PFSK-1 (cell line): ENCODE measurements around the gene MYRFL.

ENCODE experiments used
- FOXP2 ChIP-seq: optimal IDR thresholded peaks from 2 replicates; pipeline ENCODE3; 2011; ENCODE audit warnings: borderline replicate concordance, control low read depth, inconsistent platforms; ENCODE audit not compliant: insufficient read depth; ENCODE audit errors: extremely low read length, extremely low read depth
- POLR2AphosphoS5 ChIP-seq: IDR thresholded peaks from 2 replicates; pipeline ENCODE4 v1.6.1; 2012; ENCODE audit warnings: low read depth, mild to moderate bottlenecking, control low read depth, low read length, moderate library complexity
- SIN3A ChIP-seq: IDR thresholded peaks from 2 replicates; pipeline ENCODE4 v1.6.1; 2012; ENCODE audit warnings: mild to moderate bottlenecking, low read length, moderate library complexity, borderline replicate concordance; ENCODE audit not compliant: insufficient read depth
- TAF1 ChIP-seq: IDR thresholded peaks from 2 replicates; pipeline ENCODE4 v1.6.1; 2012; ENCODE audit warnings: low read length, control low read depth, borderline replicate concordance; ENCODE audit not compliant: insufficient read depth
- TF ChIP-seq, protein P1 (sequence below), 2 experiments: IDR thresholded peaks; 2 replicates each; pipeline versions ENCODE4 v1.6.1 to v1.8.0; 2011 to 2012; ENCODE audit warnings: low read depth in 2 of 2, low read length in 2 of 2, control low read depth in 1 of 2, inconsistent platforms in 1 of 2, mild to moderate bottlenecking in 1 of 2, moderate library complexity in 1 of 2; ENCODE audit not compliant: insufficient read depth in 1 of 2

Gene MYRFL

DNA sequence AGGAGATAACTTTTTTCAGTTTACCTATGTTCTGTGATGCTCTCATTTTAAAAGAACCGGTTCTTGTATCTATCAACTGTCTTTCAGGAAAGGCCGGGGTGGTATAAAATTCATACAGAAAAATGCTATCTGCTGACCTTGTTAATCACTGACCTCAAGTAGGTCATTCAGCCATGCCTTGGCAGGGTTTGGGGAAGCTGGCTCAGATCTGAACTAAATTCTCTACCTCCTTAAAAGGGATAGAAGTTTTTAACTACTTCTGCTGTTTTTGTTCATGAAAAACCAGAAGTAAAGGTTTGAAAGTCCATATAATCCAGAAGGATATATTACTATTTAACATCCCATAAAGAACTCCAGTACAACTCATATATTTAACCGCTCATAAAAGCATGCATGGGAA lies 10.1 kb downstream of the MYRFL start:
- TF ChIP-seq, protein P1, sequence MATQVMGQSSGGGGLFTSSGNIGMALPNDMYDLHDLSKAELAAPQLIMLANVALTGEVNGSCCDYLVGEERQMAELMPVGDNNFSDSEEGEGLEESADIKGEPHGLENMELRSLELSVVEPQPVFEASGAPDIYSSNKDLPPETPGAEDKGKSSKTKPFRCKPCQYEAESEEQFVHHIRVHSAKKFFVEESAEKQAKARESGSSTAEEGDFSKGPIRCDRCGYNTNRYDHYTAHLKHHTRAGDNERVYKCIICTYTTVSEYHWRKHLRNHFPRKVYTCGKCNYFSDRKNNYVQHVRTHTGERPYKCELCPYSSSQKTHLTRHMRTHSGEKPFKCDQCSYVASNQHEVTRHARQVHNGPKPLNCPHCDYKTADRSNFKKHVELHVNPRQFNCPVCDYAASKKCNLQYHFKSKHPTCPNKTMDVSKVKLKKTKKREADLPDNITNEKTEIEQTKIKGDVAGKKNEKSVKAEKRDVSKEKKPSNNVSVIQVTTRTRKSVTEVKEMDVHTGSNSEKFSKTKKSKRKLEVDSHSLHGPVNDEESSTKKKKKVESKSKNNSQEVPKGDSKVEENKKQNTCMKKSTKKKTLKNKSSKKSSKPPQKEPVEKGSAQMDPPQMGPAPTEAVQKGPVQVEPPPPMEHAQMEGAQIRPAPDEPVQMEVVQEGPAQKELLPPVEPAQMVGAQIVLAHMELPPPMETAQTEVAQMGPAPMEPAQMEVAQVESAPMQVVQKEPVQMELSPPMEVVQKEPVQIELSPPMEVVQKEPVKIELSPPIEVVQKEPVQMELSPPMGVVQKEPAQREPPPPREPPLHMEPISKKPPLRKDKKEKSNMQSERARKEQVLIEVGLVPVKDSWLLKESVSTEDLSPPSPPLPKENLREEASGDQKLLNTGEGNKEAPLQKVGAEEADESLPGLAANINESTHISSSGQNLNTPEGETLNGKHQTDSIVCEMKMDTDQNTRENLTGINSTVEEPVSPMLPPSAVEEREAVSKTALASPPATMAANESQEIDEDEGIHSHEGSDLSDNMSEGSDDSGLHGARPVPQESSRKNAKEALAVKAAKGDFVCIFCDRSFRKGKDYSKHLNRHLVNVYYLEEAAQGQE (IDR thresholded peaks at IDR 0.05; ENCODE audit: insufficient read depth in 1 of 2, low read depth in 2 of 2, low read length in 2 of 2): no peak
- TF ChIP-seq TAF1 (no peak), FOXP2 (no peak), POLR2AphosphoS5 (no peak), SIN3A (no peak)

DNA sequence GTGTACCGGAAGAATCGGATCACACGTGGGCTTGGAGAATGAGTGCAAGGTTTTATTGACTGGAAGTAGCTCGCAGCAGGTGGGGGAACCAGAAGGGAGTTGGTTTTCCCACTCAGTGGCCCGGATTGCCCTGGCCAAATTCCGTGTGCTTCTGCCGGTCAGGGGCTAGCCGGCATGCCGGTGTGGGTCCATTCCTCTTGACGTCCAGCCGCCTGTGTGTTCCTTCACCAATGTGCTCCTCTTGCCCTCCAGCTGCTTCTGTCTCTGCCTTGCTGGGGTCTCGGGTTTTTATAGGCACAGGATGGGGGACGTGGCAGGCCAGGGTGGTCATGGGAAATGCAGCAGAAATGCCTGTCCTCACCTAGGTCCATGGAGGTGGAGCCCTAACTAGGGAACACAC lies 11.0 kb downstream of the MYRFL start:
- no peak for TF ChIP-seq FOXP2
- TF ChIP-seq TAF1: no peak
- TF ChIP-seq, protein P1 (IDR thresholded peaks at IDR 0.05; ENCODE audit: insufficient read depth in 1 of 2, low read depth in 2 of 2, low read length in 2 of 2): no peak
- TF ChIP-seq SIN3A: no peak
- no peak for TF ChIP-seq POLR2AphosphoS5

DNA sequence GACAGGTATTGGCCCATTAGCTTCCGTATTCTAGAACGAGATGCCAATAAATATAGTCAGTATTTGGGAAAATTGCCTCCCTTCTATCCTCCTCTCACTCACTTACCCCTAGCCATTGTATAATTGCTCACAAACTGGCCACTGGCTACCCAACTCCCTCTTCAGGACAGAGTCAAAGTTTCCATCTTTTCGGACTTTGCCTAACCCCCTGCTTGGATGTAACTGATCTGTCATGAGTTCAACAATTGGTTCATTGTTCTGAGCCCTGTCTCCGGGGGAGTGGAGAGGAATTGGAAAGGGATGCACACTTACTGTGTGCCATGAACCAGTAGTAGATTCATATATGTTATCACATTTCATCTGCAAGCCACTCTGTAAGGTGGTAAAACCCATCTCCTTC lies 12.2 kb downstream of the MYRFL start:
- TF ChIP-seq TAF1 (no peak), POLR2AphosphoS5 (no peak), SIN3A (no peak), FOXP2 (no peak)
- TF ChIP-seq, protein P1 (IDR thresholded peaks at IDR 0.05; ENCODE audit: insufficient read depth in 1 of 2, low read depth in 2 of 2, low read length in 2 of 2): no peak

DNA sequence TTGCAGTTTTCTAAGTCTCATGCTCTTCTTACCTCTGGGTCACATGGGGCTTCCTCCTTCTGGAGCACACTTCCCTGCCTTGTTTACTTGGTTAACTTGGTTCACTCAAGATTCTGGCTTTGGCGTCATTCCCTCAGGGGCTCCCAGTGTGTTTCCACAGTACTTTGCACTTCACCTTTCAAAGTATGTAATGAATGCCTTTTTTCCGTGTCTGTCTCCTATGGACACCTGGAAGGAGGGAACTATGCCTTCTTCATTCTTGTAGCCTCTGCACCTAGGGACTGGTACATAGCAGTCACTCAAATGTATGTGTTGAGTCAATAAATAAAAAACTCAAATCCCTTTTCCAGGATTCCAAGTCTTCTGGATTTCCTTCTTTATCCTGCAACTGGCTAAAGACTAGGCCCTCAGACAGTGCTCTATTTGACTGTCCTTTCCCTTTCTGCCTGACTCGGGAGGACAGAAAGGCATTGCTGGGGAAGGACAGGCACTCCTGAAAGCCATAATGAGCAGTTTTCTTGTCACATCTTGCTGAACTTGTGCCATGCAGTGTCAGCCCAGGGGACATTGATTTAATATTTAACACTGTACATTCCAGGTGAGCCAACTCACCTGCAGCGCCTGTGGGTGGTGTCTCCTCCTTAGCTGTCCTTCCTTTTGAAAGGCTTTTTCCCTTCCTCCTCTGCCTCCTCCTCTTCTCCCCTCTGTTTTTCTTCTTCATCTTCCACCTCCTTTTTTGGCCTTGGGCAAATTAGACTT lies 12.8 kb downstream of the MYRFL start:
- no peak for TF ChIP-seq FOXP2
- TF ChIP-seq POLR2AphosphoS5: no peak
- no peak for TF ChIP-seq TAF1
- TF ChIP-seq, protein P1 (IDR thresholded peaks at IDR 0.05; ENCODE audit: insufficient read depth in 1 of 2, low read depth in 2 of 2, low read length in 2 of 2): no peak
- TF ChIP-seq SIN3A: no peak

DNA sequence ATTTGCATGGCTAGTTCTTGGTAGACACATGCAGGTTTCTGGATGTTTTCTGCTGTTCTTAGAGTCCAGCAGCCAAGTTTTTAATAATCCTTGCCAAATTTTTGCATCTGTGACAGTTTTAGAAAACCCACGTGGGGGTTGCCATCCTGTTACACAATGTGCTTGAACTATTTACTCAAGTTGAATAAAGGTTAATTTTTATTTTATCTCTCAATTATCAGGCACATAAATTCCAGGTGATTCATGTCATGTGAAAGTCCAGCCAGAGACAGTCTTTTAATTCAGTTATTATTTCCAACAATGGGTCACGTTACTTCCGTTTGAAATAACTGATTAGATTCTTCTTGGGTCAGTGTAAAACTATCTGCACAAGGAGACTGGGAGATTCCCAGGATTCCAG lies 15.7 kb downstream of the MYRFL start:
- TF ChIP-seq POLR2AphosphoS5 (no peak), SIN3A (no peak), TAF1 (no peak)
- TF ChIP-seq, protein P1 (IDR thresholded peaks at IDR 0.05; ENCODE audit: insufficient read depth in 1 of 2, low read depth in 2 of 2, low read length in 2 of 2): no peak
